IMR-90 (cell line): ENCODE data around the gene IL1A. TPM values are rescaled to one million over a fixed set of nuclear protein-coding genes. Genes with fewer than 3 reads are reported as not detected.
A peak's percentile ranks its signal among the peaks of the same experiment; 100 is the strongest.

Experiments used
- ATAC-seq: fragments of 200-7000 bp; cut with Tn5 transposase; 2 replicates; pipeline ENCODE4 v1.9.1; 2020; ENCODE audit warnings: low read depth, mild to moderate bottlenecking, moderate library complexity
- BruUV-seq: library from RNA; stranded (reverse); fragments of 400-500 nt; replicated peaks from 2 replicates; lab custom pipeline; 2021; lab: Mats Ljungman, UMichigan
- CTCF ChIA-PET: fragments of 300-600 bp; formaldehyde crosslinking; extraction: SDS; loops from one replicate; lab custom pipeline; 2021; ENCODE audit warnings: antibody characterized with exemption; lab: Yijun Ruan, JAX
- POLR2A ChIA-PET: fragments of 300-600 bp; sonication (Branson Sonifier 250); formaldehyde crosslinking; loops from one replicate; lab custom pipeline; 2022; ENCODE audit warnings: antibody characterized with exemption; ENCODE audit not compliant: unreplicated experiment; lab: Charles Lee
- DNase-seq: peaks from one replicate; pipeline ENCODE4 v3.0.0; 2013
- H2AFZ ChIP-seq: replicated peaks from 2 replicates; pipeline ENCODE3; 2013; ENCODE audit warnings: low read length, mild to moderate bottlenecking; ENCODE audit not compliant: poor library complexity
- H2AK5ac ChIP-seq: 2 replicates; pipeline ENCODE4 v1.6.1; 2013; ENCODE audit warnings: low read depth, low read length, inconsistent platforms
- H2AK9ac ChIP-seq: replicated peaks from 2 replicates; pipeline ENCODE3; 2013; ENCODE audit warnings: mild to moderate bottlenecking, low read depth, low read length, moderate library complexity; ENCODE audit not compliant: poor library complexity
- H2BK120ac ChIP-seq: 2 replicates; pipeline ENCODE4 v1.6.1; 2013; ENCODE audit warnings: low read depth, low read length, inconsistent platforms
- H2BK15ac ChIP-seq: 3 replicates; pipeline ENCODE4 v1.6.1; 2013; ENCODE audit warnings: low read depth, low read length, inconsistent platforms
- H2BK20ac ChIP-seq: 2 replicates; pipeline ENCODE4 v1.6.1; 2013; ENCODE audit warnings: low read depth, mild to moderate bottlenecking, inconsistent platforms, low read length, moderate library complexity
- H2BK5ac ChIP-seq: 2 replicates; pipeline ENCODE4 v1.6.1; 2013; ENCODE audit warnings: mild to moderate bottlenecking, low read depth, low read length, inconsistent platforms; ENCODE audit not compliant: poor library complexity, severe bottlenecking
- H3K14ac ChIP-seq: replicated peaks from 2 replicates; pipeline ENCODE4 v1.6.1; 2013; ENCODE audit warnings: low read depth, low read length, inconsistent platforms
- H3K18ac ChIP-seq: 2 replicates; pipeline ENCODE4 v1.6.1; 2013; ENCODE audit warnings: low read depth, low read length, control low read depth
- H3K23ac ChIP-seq: 2 replicates; pipeline ENCODE4 v1.6.1; 2013; ENCODE audit warnings: low read depth, low read length, inconsistent platforms
- H3K27ac ChIP-seq: 2 replicates; pipeline ENCODE4 v1.5.1; 2013; ENCODE audit warnings: mild to moderate bottlenecking, control low read depth, low read length; ENCODE audit not compliant: insufficient read depth
- H3K27me3 ChIP-seq: 2 replicates; pipeline ENCODE4 v1.6.1; 2013; ENCODE audit warnings: low read length; ENCODE audit not compliant: control insufficient read depth, insufficient read depth
- H3K36me3 ChIP-seq: 2 replicates; pipeline ENCODE4 v1.6.1; 2013; ENCODE audit warnings: low read length, mixed read lengths; ENCODE audit not compliant: control insufficient read depth, insufficient read depth
- H3K4ac ChIP-seq: 2 replicates; pipeline ENCODE4 v1.6.1; 2013; ENCODE audit warnings: low read depth, low read length, inconsistent platforms
- H3K4me1 ChIP-seq: 2 replicates; pipeline ENCODE4 v1.6.1; 2013; ENCODE audit warnings: low read length, mixed read lengths; ENCODE audit not compliant: control insufficient read depth, insufficient read depth
- H3K4me2 ChIP-seq: 2 replicates; pipeline ENCODE4 v1.6.1; 2013; ENCODE audit warnings: low read depth, mild to moderate bottlenecking, control low read depth, low read length, moderate library complexity
- H3K4me3 ChIP-seq: 2 replicates; pipeline ENCODE4 v1.5.1; 2013; ENCODE audit warnings: low read depth, mild to moderate bottlenecking, control low read depth, low read length, moderate library complexity; ENCODE audit not compliant: insufficient read depth
- H3K56ac ChIP-seq: 2 replicates; pipeline ENCODE4 v1.6.1; 2013; ENCODE audit warnings: low read length, inconsistent platforms; ENCODE audit not compliant: insufficient read depth; ENCODE audit errors: extremely low read depth
- H3K79me1 ChIP-seq, 2 experiments: 2 replicates each; pipeline ENCODE4 v1.6.1; 2013; ENCODE audit warnings: low read length in 2 of 2, inconsistent platforms in 1 of 2, low read depth in 1 of 2
- H3K9ac ChIP-seq: 2 replicates; pipeline ENCODE4 v1.6.1; 2013; ENCODE audit warnings: low read depth, low read length, control low read depth
- H3K9me1 ChIP-seq: 2 replicates; pipeline ENCODE4 v1.6.1; 2013; ENCODE audit warnings: low read length, inconsistent platforms; ENCODE audit not compliant: insufficient read depth
- H3K9me3 ChIP-seq: 2 replicates; pipeline ENCODE4 v1.6.1; 2013; ENCODE audit warnings: low read length; ENCODE audit not compliant: control insufficient read depth, insufficient read depth
- H4K20me1 ChIP-seq: 2 replicates; pipeline ENCODE4 v1.6.1; 2013; ENCODE audit warnings: low read length, inconsistent platforms; ENCODE audit not compliant: insufficient read depth
- H4K5ac ChIP-seq: 2 replicates; pipeline ENCODE4 v1.6.1; 2013; ENCODE audit warnings: mild to moderate bottlenecking, low read depth, low read length, control low read depth
- H4K8ac ChIP-seq, 2 experiments: 2 replicates each; pipeline ENCODE4 v1.6.1; 2013; ENCODE audit warnings: low read depth in 2 of 2, low read length in 2 of 2, control low read depth in 1 of 2, inconsistent platforms in 1 of 2
- H4K91ac ChIP-seq: 2 replicates; pipeline ENCODE4 v1.6.1; 2013; ENCODE audit warnings: low read depth, low read length, inconsistent platforms; ENCODE audit not compliant: insufficient read depth
- CTCF ChIP-seq: conservative IDR thresholded peaks from 2 replicates; pipeline ENCODE4 v1.5.1; 2012; ENCODE audit warnings: mild to moderate bottlenecking, low read depth, low read length, improper control_type of control experiment
- MXI1 ChIP-seq: IDR thresholded peaks from 2 replicates; pipeline ENCODE4 v1.6.1; 2012; ENCODE audit warnings: low read depth, mild to moderate bottlenecking, low read length, moderate library complexity, borderline replicate concordance
- NFE2L2 ChIP-seq: fragments of 150-350 bp; IDR thresholded peaks from 2 replicates; pipeline ENCODE4 v1.6.1; 2016; ENCODE audit warnings: low read depth, mild to moderate bottlenecking, low read length
- POLR2A ChIP-seq: IDR thresholded peaks from 2 replicates; pipeline ENCODE4 v1.6.1; 2012; ENCODE audit warnings: mild to moderate bottlenecking, low read depth, low read length
- RAD21 ChIP-seq: IDR thresholded peaks from 2 replicates; pipeline ENCODE4 v1.6.1; 2012; ENCODE audit warnings: low read length, improper control_type of control experiment
- SMC3 ChIP-seq: fragments of 150-350 bp; IDR thresholded peaks from 2 replicates; pipeline ENCODE4 v1.6.1; 2016; ENCODE audit warnings: low read depth, mild to moderate bottlenecking, antibody characterized with exemption, low read length, moderate library complexity
- USF2 ChIP-seq: fragments of 150-350 bp; IDR thresholded peaks from 2 replicates; pipeline ENCODE4 v1.6.1; 2017; ENCODE audit warnings: mild to moderate bottlenecking, antibody characterized with exemption, low read length, low read depth
- WGBS, 2 experiments: methylation state at CpG; one replicate each; pipeline versions ENCODE4 v1.1.5 to v1.1.7; 2013; ENCODE audit warnings: missing lambda C conversion rate in 2 of 2; ENCODE audit not compliant: insufficient read length in 1 of 2; ENCODE audit errors: extremely low coverage in 2 of 2; 5-methylcytosine and 5-hydroxymethylcytosine counted together
- dilution Hi-C: fragments of 300-500 bp; cut with HindIII; formaldehyde crosslinking; loops from one replicate; pipeline ENCODE4 v1.14.3; 2018; ENCODE audit warnings: low sequenced_read_pairs; ENCODE audit not compliant: unreplicated experiment
- in situ Hi-C: fragments of 300-500 bp; cut with MboI; formaldehyde crosslinking; loops from 3 replicates; pipeline ENCODE4 v1.14.3; 2019; ENCODE audit warnings: low sequenced_read_pairs, inconsistent platforms, mixed read lengths
- intact Hi-C: fragments of 100-400 bp; cut with micrococcal nuclease; formaldehyde crosslinking; loops from 2 replicates; pipeline ENCODE4 v1.10.0; 2022
- polyA plus RNA-seq, 3 experiments: library from polyadenylated mRNA; depleted of rRNA; stranded (reverse); fragments of >200 nt; gene quantifications; 2 replicates each; pipeline ENCODE4 v1.2.3, GENCODE V29; 2012; ENCODE audit warnings: low replicate concordance in 1 of 3
- total RNA-seq: library from RNA; depleted of rRNA; stranded (reverse); fragments of >200 nt; gene quantifications from 2 replicates; pipeline ENCODE4 v1.2.3, GENCODE V29; 2012

Gene IL1A
- total and polyA plus RNA-seq, 2 of the 4 experiments (the other 2 are of a cell fraction): 0.48 to 1.1 TPM

GRCh38 chr2:112749755-112750559 is 34.3 kb downstream of the IL1A start (continued):
- no peak for TF ChIP-seq USF2
- TF ChIP-seq RAD21: peak; percentile 94

GRCh38 chr2:112740527-112740926 is 43.8 kb downstream of the IL1A start:
- H2BK5ac ChIP-seq: no peak overlapping the region
- no peak overlapping the region for H3K4ac ChIP-seq
- H2BK20ac ChIP-seq: no peak overlapping the region
- no peak overlapping the region for H3K27ac ChIP-seq
- no peak overlapping the region for H2BK15ac ChIP-seq
- no peak overlapping the region for H4K8ac ChIP-seq
- no peaks in the 10 kb centered on the region for H3K27me3 ChIP-seq
- peaks cover 1% of the 10 kb centered on the region; the same call in 1 of the 2 replicates for H3K4me1 ChIP-seq
- intact Hi-C loops (no loop called here), dilution Hi-C loops (no loop called here), in situ Hi-C loops (no loop called here)
- H2AFZ ChIP-seq: no peak overlapping the region
- peaks cover 0 to 3% of the 10 kb centered on the region in 2 experiments; a peak in 1 of 4 replicates for H3K79me1 ChIP-seq
- ChIA-PET POLR2A (no interaction called here), CTCF (interaction anchor here (1.1 to 5.5 kb wide), 2 partner anchors 9 to 201 kb away, joined by 3 to 24 read pairs; no protein-coding TSS in a partner anchor)
- H3K9me3 ChIP-seq: no peaks in the 10 kb centered on the region
- DNase-seq (no peak), ATAC-seq (no peak)
- no peaks in the 10 kb centered on the region; the same call in 1 of the 2 replicates for H3K9me1 ChIP-seq
- no TSS peak for BruUV-seq
- no peak overlapping the region for H3K4me3 ChIP-seq
- no peak overlapping the region for H2BK120ac ChIP-seq
- no peak overlapping the region for H3K14ac ChIP-seq
- H3K18ac ChIP-seq: no peak overlapping the region
- H4K91ac ChIP-seq: no peak overlapping the region
- no peak overlapping the region for H3K9ac ChIP-seq
- H3K36me3 ChIP-seq: peaks cover 11% of the 10 kb centered on the region
- H3K56ac ChIP-seq: no peak overlapping the region
- no peak overlapping the region for H4K5ac ChIP-seq
- no peak overlapping the region for H3K4me2 ChIP-seq
- WGBS, 2 experiments: no CpG with 5 or more reads among the region's 7 CpGs
- H4K20me1 ChIP-seq: no peaks in the 10 kb centered on the region
- no peak overlapping the region for H3K23ac ChIP-seq
- no peak overlapping the region for H2AK9ac ChIP-seq
- no peak overlapping the region for H2AK5ac ChIP-seq
- TF ChIP-seq MXI1 (no peak), POLR2A (no peak), SMC3 (no peak), CTCF (no peak), NFE2L2 (no peak)
